Measurements from ENCODE around the gene EDIL3.

Gene EDIL3

GRCh38 chr5:84287951-84288350 is 96.7 kb downstream of the EDIL3 start:
- Histone ChIP-seq H3K9me3 (ENCODE audit: control insufficient read depth, low read length) (no peaks in the 10 kb centered on the region), H3K36me3 (ENCODE audit: control insufficient read depth, insufficient read depth, low read length) (no peaks in the 10 kb centered on the region), H3K27me3 (replicated peaks; ENCODE audit: control insufficient read depth, insufficient read depth, low read length, poor library complexity, severe bottlenecking) (no peaks in the 10 kb centered on the region), H3K4me1 (ENCODE audit: control insufficient read depth, insufficient read depth, low read length, poor library complexity, severe bottlenecking) (no peaks in the 10 kb centered on the region), H3K4me3 (ENCODE audit: insufficient read depth, low read depth, low read length, poor library complexity, severe bottlenecking) (no peak overlapping the region), H3K27ac (ENCODE audit: insufficient read depth, low read length, poor library complexity, severe bottlenecking) (no peak overlapping the region)
- DNase-seq, result no peak

GRCh38 chr5:84286662-84287061 is 98.0 kb downstream of the EDIL3 start:
- H3K4me1 ChIP-seq (ENCODE audit: control insufficient read depth, insufficient read depth, low read length, poor library complexity, severe bottlenecking), result no peaks in the 10 kb centered on the region
- H3K9me3 ChIP-seq (ENCODE audit: control insufficient read depth, low read length), result no peaks in the 10 kb centered on the region
- H3K4me3 ChIP-seq (ENCODE audit: insufficient read depth, low read depth, low read length, poor library complexity, severe bottlenecking), result no peak overlapping the region
- no peaks in the 10 kb centered on the region for H3K27me3 ChIP-seq (replicated peaks; ENCODE audit: control insufficient read depth, insufficient read depth, low read length, poor library complexity, severe bottlenecking)
- no peak overlapping the region for H3K27ac ChIP-seq (ENCODE audit: insufficient read depth, low read length, poor library complexity, severe bottlenecking)
- no peaks in the 10 kb centered on the region for H3K36me3 ChIP-seq (ENCODE audit: control insufficient read depth, insufficient read depth, low read length)
- no peak for DNase-seq

- H3K4me3 ChIP-seq (ENCODE audit: insufficient read depth, low read depth, low read length, poor library complexity, severe bottlenecking), result no peak overlapping the region
- H3K36me3 ChIP-seq (ENCODE audit: control insufficient read depth, insufficient read depth, low read length), result no peaks in the 10 kb centered on the region
- no peaks in the 10 kb centered on the region for H3K4me1 ChIP-seq (ENCODE audit: control insufficient read depth, insufficient read depth, low read length, poor library complexity, severe bottlenecking)
- no peaks in the 10 kb centered on the region for H3K9me3 ChIP-seq (ENCODE audit: control insufficient read depth, low read length)
- DNase-seq, result no peak
- no peaks in the 10 kb centered on the region for H3K27me3 ChIP-seq (replicated peaks; ENCODE audit: control insufficient read depth, insufficient read depth, low read length, poor library complexity, severe bottlenecking)
- H3K27ac ChIP-seq (ENCODE audit: insufficient read depth, low read length, poor library complexity, severe bottlenecking), result no peak overlapping the region
Measured at GRCh38 chr5:84285641-84286637, 98.7 kb downstream of the EDIL3 start.

GRCh38 chr5:84281383-84281782 is 103.3 kb downstream of the EDIL3 start:
- Histone ChIP-seq H3K9me3 (ENCODE audit: control insufficient read depth, low read length) (no peaks in the 10 kb centered on the region), H3K4me3 (ENCODE audit: insufficient read depth, low read depth, low read length, poor library complexity, severe bottlenecking) (no peak overlapping the region), H3K27ac (ENCODE audit: insufficient read depth, low read length, poor library complexity, severe bottlenecking) (no peak overlapping the region), H3K36me3 (ENCODE audit: control insufficient read depth, insufficient read depth, low read length) (no peaks in the 10 kb centered on the region), H3K4me1 (ENCODE audit: control insufficient read depth, insufficient read depth, low read length, poor library complexity, severe bottlenecking) (no peaks in the 10 kb centered on the region), H3K27me3 (replicated peaks; ENCODE audit: control insufficient read depth, insufficient read depth, low read length, poor library complexity, severe bottlenecking) (no peaks in the 10 kb centered on the region)
- DNase-seq, result no peak

- Histone ChIP-seq H3K4me1 (ENCODE audit: control insufficient read depth, insufficient read depth, low read length, poor library complexity, severe bottlenecking) (no peaks in the 10 kb centered on the region), H3K27me3 (replicated peaks; ENCODE audit: control insufficient read depth, insufficient read depth, low read length, poor library complexity, severe bottlenecking) (no peaks in the 10 kb centered on the region), H3K9me3 (ENCODE audit: control insufficient read depth, low read length) (no peaks in the 10 kb centered on the region), H3K27ac (ENCODE audit: insufficient read depth, low read length, poor library complexity, severe bottlenecking) (no peak overlapping the region), H3K4me3 (ENCODE audit: insufficient read depth, low read depth, low read length, poor library complexity, severe bottlenecking) (no peak overlapping the region), H3K36me3 (ENCODE audit: control insufficient read depth, insufficient read depth, low read length) (no peaks in the 10 kb centered on the region)
- DNase-seq, result no peak
Measured at GRCh38 chr5:84279234-84279633, 105.4 kb downstream of the EDIL3 start.

GRCh38 chr5:84275609-84276008 is 109.1 kb downstream of the EDIL3 start:
- Histone ChIP-seq H3K4me3 (ENCODE audit: insufficient read depth, low read depth, low read length, poor library complexity, severe bottlenecking) (no peak overlapping the region), H3K36me3 (ENCODE audit: control insufficient read depth, insufficient read depth, low read length) (no peaks in the 10 kb centered on the region), H3K9me3 (ENCODE audit: control insufficient read depth, low read length) (no peaks in the 10 kb centered on the region), H3K27me3 (replicated peaks; ENCODE audit: control insufficient read depth, insufficient read depth, low read length, poor library complexity, severe bottlenecking) (no peaks in the 10 kb centered on the region), H3K27ac (ENCODE audit: insufficient read depth, low read length, poor library complexity, severe bottlenecking) (no peak overlapping the region), H3K4me1 (ENCODE audit: control insufficient read depth, insufficient read depth, low read length, poor library complexity, severe bottlenecking) (no peaks in the 10 kb centered on the region)
- no peak for DNase-seq

GRCh38 chr5:84274585-84275468 is 109.9 kb downstream of the EDIL3 start:
- Histone ChIP-seq H3K4me3 (ENCODE audit: insufficient read depth, low read depth, low read length, poor library complexity, severe bottlenecking) (no peak overlapping the region), H3K27me3 (replicated peaks; ENCODE audit: control insufficient read depth, insufficient read depth, low read length, poor library complexity, severe bottlenecking) (no peaks in the 10 kb centered on the region), H3K4me1 (ENCODE audit: control insufficient read depth, insufficient read depth, low read length, poor library complexity, severe bottlenecking) (no peaks in the 10 kb centered on the region), H3K9me3 (ENCODE audit: control insufficient read depth, low read length) (no peaks in the 10 kb centered on the region), H3K27ac (ENCODE audit: insufficient read depth, low read length, poor library complexity, severe bottlenecking) (no peak overlapping the region), H3K36me3 (ENCODE audit: control insufficient read depth, insufficient read depth, low read length) (no peaks in the 10 kb centered on the region)
- no peak for DNase-seq

- Histone ChIP-seq H3K36me3 (ENCODE audit: control insufficient read depth, insufficient read depth, low read length) (no peaks in the 10 kb centered on the region), H3K27ac (ENCODE audit: insufficient read depth, low read length, poor library complexity, severe bottlenecking) (no peak overlapping the region), H3K4me3 (ENCODE audit: insufficient read depth, low read depth, low read length, poor library complexity, severe bottlenecking) (no peak overlapping the region), H3K27me3 (replicated peaks; ENCODE audit: control insufficient read depth, insufficient read depth, low read length, poor library complexity, severe bottlenecking) (no peaks in the 10 kb centered on the region), H3K4me1 (ENCODE audit: control insufficient read depth, insufficient read depth, low read length, poor library complexity, severe bottlenecking) (no peaks in the 10 kb centered on the region), H3K9me3 (ENCODE audit: control insufficient read depth, low read length) (no peaks in the 10 kb centered on the region)
- no peak for DNase-seq
Measured at GRCh38 chr5:84273517-84273883, 111.2 kb downstream of the EDIL3 start.

GRCh38 chr5:84272771-84273516 is 111.7 kb downstream of the EDIL3 start:
- no peak overlapping the region for H3K27ac ChIP-seq (ENCODE audit: insufficient read depth, low read length, poor library complexity, severe bottlenecking)
- no peaks in the 10 kb centered on the region for H3K9me3 ChIP-seq (ENCODE audit: control insufficient read depth, low read length)
- no peak for DNase-seq
- H3K4me1 ChIP-seq (ENCODE audit: control insufficient read depth, insufficient read depth, low read length, poor library complexity, severe bottlenecking), result no peaks in the 10 kb centered on the region
- no peaks in the 10 kb centered on the region for H3K36me3 ChIP-seq (ENCODE audit: control insufficient read depth, insufficient read depth, low read length)
- no peak overlapping the region for H3K4me3 ChIP-seq (ENCODE audit: insufficient read depth, low read depth, low read length, poor library complexity, severe bottlenecking)
- H3K27me3 ChIP-seq (replicated peaks; ENCODE audit: control insufficient read depth, insufficient read depth, low read length, poor library complexity, severe bottlenecking), result no peaks in the 10 kb centered on the region
